HG02571 (cell line): Measurements from ENCODE around the gene ABCB9.

Source experiments
- ATAC-seq: cut with Tn5 transposase; IDR thresholded peaks from one replicate; pipeline ENCODE4 v1.9.1; 2021; ENCODE audit warnings: mild to moderate bottlenecking, moderate library complexity; ENCODE audit not compliant: unreplicated experiment

Gene ABCB9

GRCh38 chr12:122884091-122884826, 82.0 kb downstream of the ABCB9 start:
- ATAC-seq, result no peak

- no peak for ATAC-seq
Observed at GRCh38 chr12:122882908-122883558, 83.2 kb downstream of the ABCB9 start.

- no peak for ATAC-seq
Observed at GRCh38 chr12:122880668-122881067, 85.6 kb downstream of the ABCB9 start.

- ATAC-seq, result no peak
Observed at GRCh38 chr12:122880155-122880667, 86.1 kb downstream of the ABCB9 start.
